Kidney (tissue), 14 donors: ENCODE results near the gene CNTN5. TPM values are rescaled to one million over a fixed set of nuclear protein-coding genes. Genes with fewer than 3 reads are reported as not detected.

Experiments used
- DNase-seq, 5 donors: peaks; one replicate each; pipeline ENCODE4 v3.0.0-alpha.2; 2013 to 2020
- FAIRE-seq: peaks from 2 replicates; lab custom pipeline; 2012; peaks lifted over from hg19 to GRCh38; lab: Jason Lieb, UNC
- H3K27ac ChIP-seq, 2 donors: one replicate each; pipeline ENCODE4 v1.7.0; 2013; ENCODE audit warnings: low read depth in 2 of 2, low read length in 2 of 2, inconsistent platforms in 1 of 2
- H3K27me3 ChIP-seq: one replicate; pipeline ENCODE4 v1.7.1; 2013; ENCODE audit warnings: low read length, inconsistent platforms; ENCODE audit not compliant: control insufficient read depth, insufficient read depth
- H3K36me3 ChIP-seq, 3 donors: one replicate each; pipeline versions ENCODE4 v1.7.0 to v1.7.1; 2013; ENCODE audit warnings: low read length in 3 of 3, control low read depth in 1 of 3, inconsistent platforms in 1 of 3; ENCODE audit not compliant: insufficient read depth in 3 of 3, control insufficient read depth in 2 of 3
- H3K4me1 ChIP-seq, 3 donors: one replicate each; pipeline versions ENCODE4 v1.7.0 to v1.7.1; 2013; ENCODE audit warnings: low read length in 3 of 3, inconsistent platforms in 1 of 3, low read depth in 1 of 3; ENCODE audit not compliant: control insufficient read depth in 2 of 3, insufficient read depth in 2 of 3
- H3K4me3 ChIP-seq, 3 donors: one replicate each; pipeline versions ENCODE4 v1.7.0 to v1.8.1; 2013; ENCODE audit warnings: low read length in 3 of 3, control low read depth in 1 of 3, inconsistent platforms in 1 of 3
- H3K9ac ChIP-seq, 3 donors: one replicate each; pipeline versions ENCODE4 v1.7.0 to v1.7.1; 2013; ENCODE audit warnings: low read length in 3 of 3, control low read depth in 1 of 3, inconsistent platforms in 1 of 3
- H3K9me3 ChIP-seq, 3 donors: one replicate each; pipeline versions ENCODE4 v1.7.0 to v1.7.1; 2013; ENCODE audit warnings: low read length in 3 of 3, control low read depth in 1 of 3, inconsistent platforms in 1 of 3; ENCODE audit not compliant: control insufficient read depth in 2 of 3, insufficient read depth in 1 of 3
- CTCF ChIP-seq: IDR thresholded peaks from 3 replicates; pipeline ENCODE4 v1.5.1; 2012; ENCODE audit warnings: mild to moderate bottlenecking, moderate library complexity, borderline replicate concordance; ENCODE audit not compliant: insufficient read depth; ENCODE audit errors: extremely low read depth
- intact Hi-C: fragments of 100-400 bp; cut with DNase I; formaldehyde crosslinking; loops from one replicate; pipeline ENCODE4 v1.11.1; 2022
- polyA plus RNA-seq: library from polyadenylated mRNA; stranded (reverse); fragments of 350-450 nt; fragmentation: Illumina TruSeq; extraction: RNeasy Lipid Tissue Mini Kit (QIAGEN cat#74804); gene quantifications from one replicate; pipeline ENCODE4 v1.2.3, GENCODE V29; 2014; ENCODE audit warnings: low read depth, low replicate concordance; ENCODE audit not compliant: insufficient read depth
- total RNA-seq: library from RNA; stranded (reverse); fragmentation: NEBNext Ultra II Directional; extraction: Animal tissue kit (Norgen Biotek cat#: 25700); gene quantifications from one replicate; pipeline ENCODE4 v1.2.1, GENCODE V29; 2021
- donor health status: control.
- donor health status: control.
- donor health status: control.
- donor health status: control.
- donor health status: control.
- donor health status: DM: yes; HTN: yes; CAD: no.
- donor health status: Normal renal cell carcinoma (clear cell type).

CNTN5 gene
- total and polyA plus RNA-seq, 2 donors from 2014 or later: 0.11 to 0.66 TPM

DNA sequence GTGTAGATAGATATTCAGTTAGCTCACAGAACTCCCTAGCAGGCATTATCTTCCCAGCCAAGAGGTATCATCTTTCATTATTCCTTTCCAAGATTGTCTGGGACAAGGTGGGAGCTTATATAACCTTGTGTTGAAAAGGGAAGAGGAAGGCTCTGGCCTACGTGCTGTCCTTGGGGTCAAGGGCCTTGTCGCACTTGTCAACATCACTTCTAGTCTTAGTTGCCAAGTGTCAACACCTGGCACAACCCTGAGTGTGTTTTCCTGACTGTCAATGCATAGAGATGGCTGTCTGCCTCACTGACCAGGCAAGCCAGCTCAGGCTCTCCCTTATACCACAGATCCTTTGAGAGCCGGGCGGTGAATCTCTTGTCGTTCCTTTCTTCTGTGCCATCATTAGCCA lies 331.9 kb downstream of the CNTN5 start:
- Histone ChIP-seq H3K9ac (no peak overlapping the region), H3K4me3 (no peak overlapping the region), H3K36me3 (no peaks in the 10 kb centered on the region), H3K9me3 (no peaks in the 10 kb centered on the region), H3K27me3 (no peaks in the 10 kb centered on the region), H3K27ac (no peak overlapping the region), H3K4me1 (no peaks in the 10 kb centered on the region)
- DNase-seq: peak in 4 of 5 donors; percentile 3 to 30 (median 11)
- intact Hi-C loops: no loop called here
- no peak for TF ChIP-seq CTCF
- no peak for FAIRE-seq

- DNase-seq (no peak), FAIRE-seq (no peak)
- no peak overlapping the region for H3K4me3 ChIP-seq
- no peak overlapping the region for H3K9ac ChIP-seq
- no peak overlapping the region for H3K27ac ChIP-seq
- intact Hi-C loops: no loop called here
- TF ChIP-seq CTCF: no peak
- H3K4me1 ChIP-seq: no peaks in the 10 kb centered on the region
- no peaks in the 10 kb centered on the region for H3K36me3 ChIP-seq
- H3K27me3 ChIP-seq: no peaks in the 10 kb centered on the region
- H3K9me3 ChIP-seq: no peaks in the 10 kb centered on the region
Observed at GRCh38 chr11:99366546-99366945, 345.8 kb downstream of the CNTN5 start.

- Histone ChIP-seq H3K4me1 (no peaks in the 10 kb centered on the region), H3K4me3 (no peak overlapping the region), H3K27ac (no peak overlapping the region), H3K27me3 (no peaks in the 10 kb centered on the region), H3K9ac (no peak overlapping the region), H3K9me3 (no peaks in the 10 kb centered on the region), H3K36me3 (no peaks in the 10 kb centered on the region)
- TF ChIP-seq CTCF: no peak
- FAIRE-seq: no peak
- intact Hi-C loops: no loop called here
- peak in 2 of 5 donors; percentile 8 to 30 for DNase-seq
Observed at GRCh38 chr11:99368583-99368982, 347.8 kb downstream of the CNTN5 start.

DNA sequence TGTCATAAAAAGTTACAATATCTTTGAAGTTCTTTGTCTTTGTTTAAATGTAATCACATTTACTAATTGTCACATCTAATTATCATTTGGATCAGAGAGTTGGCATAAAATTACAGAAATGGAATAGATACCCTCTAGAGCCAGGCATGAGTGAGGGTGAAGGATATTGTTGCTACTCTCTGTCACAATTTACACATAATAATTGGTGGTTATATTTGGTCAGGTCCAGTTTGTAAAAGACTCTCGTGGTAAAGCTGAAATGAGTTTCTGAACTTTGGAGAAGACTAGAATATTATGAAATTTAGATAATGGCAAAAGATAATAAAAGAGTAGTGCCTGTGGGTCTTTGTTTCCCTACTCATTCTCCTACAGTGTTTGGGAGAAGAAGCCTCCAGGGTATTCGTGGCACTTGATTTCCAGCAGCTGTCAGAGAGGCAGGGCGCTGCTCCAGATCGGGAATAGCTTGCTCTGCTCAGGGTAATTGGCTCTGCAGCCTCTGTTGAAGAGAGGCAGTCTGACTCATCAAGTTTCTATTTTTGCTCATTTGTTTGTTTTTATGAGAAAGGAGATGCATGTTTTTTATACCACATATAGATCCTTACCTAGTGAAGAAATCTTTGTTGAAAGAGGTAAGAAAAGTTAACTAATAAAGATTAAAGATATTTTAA lies 349.9 kb downstream of the CNTN5 start:
- H3K27me3 ChIP-seq: no peaks in the 10 kb centered on the region
- intact Hi-C loops: no loop called here
- H3K9me3 ChIP-seq: no peaks in the 10 kb centered on the region
- no peak overlapping the region for H3K9ac ChIP-seq
- no peaks in the 10 kb centered on the region for H3K36me3 ChIP-seq
- no peaks in the 10 kb centered on the region for H3K4me1 ChIP-seq
- FAIRE-seq (no peak), DNase-seq (peak in 4 of 5 donors; percentile 17 to 83 (median 32))
- no peak for TF ChIP-seq CTCF
- no peak overlapping the region for H3K4me3 ChIP-seq
- no peak overlapping the region for H3K27ac ChIP-seq
